KMS-11 (cell line): ENCODE data around the gene S100A5.

ENCODE experiments used
- H2AFZ ChIP-seq: fragments of 200-600 bp; sonication (generic); 2 replicates; pipeline ENCODE4 v1.6.1; 2016; ENCODE audit warnings: antibody characterized with exemption, mixed run types, low read depth
- H3K27ac ChIP-seq: fragments of 200-600 bp; sonication (generic); 2 replicates; pipeline ENCODE4 v1.6.1; 2016; ENCODE audit warnings: mild to moderate bottlenecking, mixed run types
- H3K27me3 ChIP-seq: fragments of 200-600 bp; sonication (generic); 2 replicates; pipeline ENCODE4 v1.6.1; 2017; ENCODE audit warnings: mild to moderate bottlenecking, low read depth, mixed run types, moderate library complexity; ENCODE audit not compliant: insufficient read depth
- H3K36me3 ChIP-seq: fragments of 200-600 bp; sonication (generic); 2 replicates; pipeline ENCODE4 v1.6.1; 2017; ENCODE audit warnings: mild to moderate bottlenecking, mixed run types; ENCODE audit not compliant: insufficient read depth
- H3K4me1 ChIP-seq: fragments of 200-600 bp; sonication (generic); 2 replicates; pipeline ENCODE4 v1.6.1; 2016; ENCODE audit warnings: mild to moderate bottlenecking, low read depth, mixed run types; ENCODE audit not compliant: poor library complexity, severe bottlenecking
- H3K4me2 ChIP-seq: fragments of 200-600 bp; sonication (generic); 2 replicates; pipeline ENCODE4 v1.7.0; 2016; ENCODE audit warnings: mild to moderate bottlenecking, mixed run types
- H3K4me3 ChIP-seq: fragments of 200-600 bp; sonication (generic); IDR thresholded peaks from 2 replicates; pipeline ENCODE4 v1.6.1; 2017; ENCODE audit warnings: low read depth, low read length, mixed read lengths; ENCODE audit not compliant: insufficient read depth
- H3K79me2 ChIP-seq: fragments of 200-600 bp; sonication (generic); 2 replicates; pipeline ENCODE4 v1.6.1; 2016; ENCODE audit warnings: low read depth, mixed run types; ENCODE audit not compliant: insufficient read depth
- H3K9ac ChIP-seq: fragments of 200-600 bp; sonication (generic); 2 replicates; pipeline ENCODE4 v1.6.1; 2016; ENCODE audit warnings: mild to moderate bottlenecking, mixed run types
- H4K20me1 ChIP-seq: fragments of 200-600 bp; sonication (generic); 2 replicates; pipeline ENCODE4 v1.6.1; 2016; ENCODE audit warnings: mild to moderate bottlenecking, mixed run types; ENCODE audit not compliant: insufficient read depth
- CTCF ChIP-seq: fragments of 200-600 bp; sonication (generic); conservative IDR thresholded peaks from 2 replicates; pipeline ENCODE4 v1.6.1; 2017; ENCODE audit warnings: low read depth, mild to moderate bottlenecking, antibody characterized with exemption, low read length, moderate library complexity, mixed read lengths

Gene S100A5

GRCh38 chr1:153546796-153547559 is 6.2 kb upstream of the S100A5 start:
- Histone ChIP-seq H3K79me2 (no peaks in the 10 kb centered on the region), H3K27me3 (no peaks in the 10 kb centered on the region), H3K4me1 (peaks cover 28% of the 10 kb centered on the region), H3K36me3 (no peaks in the 10 kb centered on the region), H3K4me3 (no peak overlapping the region), H3K9ac (no peak overlapping the region), H2AFZ (no peak overlapping the region), H4K20me1 (no peaks in the 10 kb centered on the region), H3K27ac (no peak overlapping the region), H3K4me2 (no peak overlapping the region)
- TF ChIP-seq CTCF = no peak

GRCh38 chr1:153546371-153546770 is 5.6 kb upstream of the S100A5 start:
- H3K4me3 ChIP-seq = no peak overlapping the region
- peaks cover 28% of the 10 kb centered on the region for H3K4me1 ChIP-seq
- TF ChIP-seq CTCF = no peak
- no peaks in the 10 kb centered on the region for H3K36me3 ChIP-seq
- peak overlapping the region; percentile 68; the same call in 1 of the 2 replicates for H3K27ac ChIP-seq
- no peaks in the 10 kb centered on the region for H3K79me2 ChIP-seq
- peak overlapping the region; percentile 62; the same call in 1 of the 2 replicates for H3K9ac ChIP-seq
- H4K20me1 ChIP-seq = no peaks in the 10 kb centered on the region
- no peak overlapping the region; the same call in 1 of the 2 replicates for H3K4me2 ChIP-seq
- H3K27me3 ChIP-seq = no peaks in the 10 kb centered on the region
- H2AFZ ChIP-seq = peak overlapping the region; percentile 95; the same call in 1 of the 2 replicates

GRCh38 chr1:153545067-153546055 is 4.6 kb upstream of the S100A5 start, which contains the start of gene S100A4:
S100A4 (minus strand) TSS chr1:153545806; CDS start chr1:153544794, 1,012 bp downstream.
- H3K27me3 ChIP-seq = no peaks in the 10 kb centered on the region
- peak within 1 kb of the TSS; percentile 95 for H3K4me3 ChIP-seq
- peak within 1 kb of the TSS; percentile 85 for H3K4me2 ChIP-seq
- H2AFZ ChIP-seq = peak within 1 kb of the TSS; percentile 95
- no peak for TF ChIP-seq CTCF
- H3K79me2 ChIP-seq = no peaks in the 10 kb centered on the region
- H3K4me1 ChIP-seq = peaks cover 28% of the 10 kb centered on the region
- H3K9ac ChIP-seq = peak within 1 kb of the TSS; percentile 62
- peak within 1 kb of the TSS; percentile 68 for H3K27ac ChIP-seq
- no peaks in the 10 kb centered on the region for H4K20me1 ChIP-seq
- H3K36me3 ChIP-seq = no peaks in the 10 kb centered on the region

DNA sequence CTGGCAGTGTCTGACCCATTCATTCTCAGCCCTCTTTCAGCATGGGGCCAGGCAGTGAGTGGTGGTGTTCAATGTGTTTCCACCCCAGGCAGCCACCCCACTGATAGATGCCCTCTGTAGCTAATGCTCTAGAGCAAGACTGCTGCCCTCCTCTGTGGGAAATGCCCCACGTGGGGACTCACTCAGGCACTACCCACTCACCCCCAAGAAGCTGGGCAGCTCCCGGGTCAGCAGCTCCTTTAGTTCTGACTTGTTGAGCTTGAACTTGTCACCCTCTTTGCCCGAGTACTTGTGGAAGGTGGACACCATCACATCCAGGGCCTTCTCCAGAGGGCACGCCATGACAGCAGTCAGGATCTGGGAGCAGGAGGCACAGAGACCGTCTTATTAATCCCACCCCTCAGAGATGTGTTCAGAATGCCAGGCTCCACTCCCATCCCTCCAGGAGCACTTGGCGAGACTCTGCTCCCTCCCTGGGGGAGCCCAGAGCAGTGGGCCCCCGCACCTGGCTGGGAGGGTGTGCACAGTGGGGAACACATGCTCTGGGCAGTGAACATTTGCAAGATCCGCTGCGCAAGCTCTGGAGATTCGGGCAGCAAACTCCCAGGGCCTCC is 3.8 kb upstream of the S100A5 start:
- peaks cover 28% of the 10 kb centered on the region for H3K4me1 ChIP-seq
- peak overlapping the region; percentile 85 for H3K4me2 ChIP-seq
- H3K9ac ChIP-seq = peak overlapping the region; percentile 62
- H3K36me3 ChIP-seq = no peaks in the 10 kb centered on the region
- H3K27me3 ChIP-seq = no peaks in the 10 kb centered on the region
- no peak for TF ChIP-seq CTCF
- no peaks in the 10 kb centered on the region for H4K20me1 ChIP-seq
- peak overlapping the region; percentile 95 for H2AFZ ChIP-seq
- no peaks in the 10 kb centered on the region for H3K79me2 ChIP-seq
- peak overlapping the region; percentile 68 for H3K27ac ChIP-seq
- H3K4me3 ChIP-seq = peak overlapping the region; percentile 95
